ENCODE results near the gene PALD1. TPM values are rescaled to one million over a fixed set of nuclear protein-coding genes. Genes with fewer than 3 reads are reported as not detected.

PALD1 gene
- total and polyA plus RNA-seq, 2 of the 4 experiments (the other 2 are of a cell fraction): 0.12 to 0.18 TPM

DNA sequence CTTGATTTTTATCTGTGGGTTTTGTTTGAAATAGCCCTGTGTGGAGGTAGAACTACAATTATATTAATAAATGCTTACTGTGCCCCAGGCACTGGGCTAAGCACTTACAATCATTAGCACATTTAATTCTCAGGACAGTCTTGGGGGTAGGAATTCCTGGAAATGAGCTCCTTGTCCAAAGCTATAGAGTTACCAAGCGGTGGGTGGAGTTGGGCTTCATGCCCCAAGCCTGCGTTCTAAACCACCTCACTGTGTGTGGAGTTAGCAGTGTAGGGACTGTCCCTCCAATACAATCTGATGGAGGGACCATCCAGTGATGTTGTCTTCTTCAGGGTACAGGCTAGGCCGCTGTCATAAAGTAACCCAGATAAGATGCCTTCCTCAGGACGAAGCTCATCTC is 49.7 kb downstream of the PALD1 start:
- BruUV-seq (replicated peaks): no TSS peak
- Histone ChIP-seq H3K56ac (ENCODE audit: extremely low read depth, insufficient read depth, low read length) (no peak overlapping the region), H4K91ac (ENCODE audit: insufficient read depth, low read depth, low read length) (no peak overlapping the region), H2AK9ac (replicated peaks; ENCODE audit: low read depth, low read length, poor library complexity) (peak overlapping the region; percentile 15), H3K9ac (ENCODE audit: low read depth, low read length) (no peak overlapping the region), H4K5ac (ENCODE audit: low read depth, low read length) (peak overlapping the region; percentile 41; the same call in 1 of the 2 replicates), H4K20me1 (ENCODE audit: insufficient read depth, low read length) (no peaks in the 10 kb centered on the region), H4K8ac (ENCODE audit: low read depth in 2 of 2, low read length in 2 of 2) (peak overlapping the region; percentile 34 to 81; a peak in 1 of 4 replicates), H2AK5ac (ENCODE audit: low read depth, low read length) (no peak overlapping the region), H3K9me3 (ENCODE audit: control insufficient read depth, insufficient read depth, low read length) (no peaks in the 10 kb centered on the region), H3K4me1 (ENCODE audit: control insufficient read depth, insufficient read depth, low read length) (no peaks in the 10 kb centered on the region), H2BK120ac (ENCODE audit: low read depth, low read length) (no peak overlapping the region), H2BK20ac (ENCODE audit: low read depth, low read length) (no peak overlapping the region), H3K23ac (ENCODE audit: low read depth, low read length) (no peak overlapping the region), H3K27ac (ENCODE audit: insufficient read depth, low read length) (no peak overlapping the region), H3K18ac (ENCODE audit: low read depth, low read length) (no peak overlapping the region), H3K4me3 (ENCODE audit: insufficient read depth, low read depth, low read length) (no peak overlapping the region), H3K27me3 (ENCODE audit: control insufficient read depth, insufficient read depth, low read length) (peaks cover 6% of the 10 kb centered on the region; the same call in 1 of the 2 replicates), H3K9me1 (ENCODE audit: insufficient read depth, low read length) (no peaks in the 10 kb centered on the region), H3K4ac (ENCODE audit: low read depth, low read length) (no peak overlapping the region; the same call in 1 of the 2 replicates), H3K36me3 (ENCODE audit: control insufficient read depth, insufficient read depth, low read length) (no peaks in the 10 kb centered on the region), H2BK5ac (ENCODE audit: low read depth, low read length, poor library complexity, severe bottlenecking) (no peak overlapping the region), H3K4me2 (ENCODE audit: low read depth, low read length) (no peak overlapping the region), H3K14ac (replicated peaks; ENCODE audit: low read depth, low read length) (no peak overlapping the region), H3K79me1 (ENCODE audit: low read depth in 1 of 2, low read length in 2 of 2) (no peaks in the 10 kb centered on the region), H2BK15ac (ENCODE audit: low read depth, low read length) (no peak overlapping the region), H2AFZ (replicated peaks; ENCODE audit: low read length, poor library complexity) (peak overlapping the region; percentile 75)
- no peak for ATAC-seq (ENCODE audit: low read depth)
- DNase-seq: no peak
- dilution Hi-C loops (cut with HindIII; ENCODE audit: low sequenced_read_pairs, unreplicated experiment) (no loop called here), in situ Hi-C loops (cut with MboI; ENCODE audit: low sequenced_read_pairs) (loop anchor here (10.0 kb wide), 1 partner anchor 314 kb away; no protein-coding TSS in a partner anchor), intact Hi-C loops (cut with micrococcal nuclease) (no loop called here)
- ChIA-PET POLR2A (ENCODE audit: unreplicated experiment) (no interaction called here), CTCF (no interaction called here)
- WGBS, 2 experiments (ENCODE audit: extremely low coverage in 2 of 2, insufficient read length in 1 of 2): 83% methylated on average over 1 of the region's 4 CpGs; no CpG with 5 or more reads in 1 of the 2 experiments
- TF ChIP-seq CHD1 (IDR thresholded peaks at IDR 0.05; ENCODE audit: low read depth, low read length) (no peak), SMC3 (IDR thresholded peaks at IDR 0.05; ENCODE audit: low read depth, low read length) (no peak)
- TF ChIP-seq, protein P1, sequence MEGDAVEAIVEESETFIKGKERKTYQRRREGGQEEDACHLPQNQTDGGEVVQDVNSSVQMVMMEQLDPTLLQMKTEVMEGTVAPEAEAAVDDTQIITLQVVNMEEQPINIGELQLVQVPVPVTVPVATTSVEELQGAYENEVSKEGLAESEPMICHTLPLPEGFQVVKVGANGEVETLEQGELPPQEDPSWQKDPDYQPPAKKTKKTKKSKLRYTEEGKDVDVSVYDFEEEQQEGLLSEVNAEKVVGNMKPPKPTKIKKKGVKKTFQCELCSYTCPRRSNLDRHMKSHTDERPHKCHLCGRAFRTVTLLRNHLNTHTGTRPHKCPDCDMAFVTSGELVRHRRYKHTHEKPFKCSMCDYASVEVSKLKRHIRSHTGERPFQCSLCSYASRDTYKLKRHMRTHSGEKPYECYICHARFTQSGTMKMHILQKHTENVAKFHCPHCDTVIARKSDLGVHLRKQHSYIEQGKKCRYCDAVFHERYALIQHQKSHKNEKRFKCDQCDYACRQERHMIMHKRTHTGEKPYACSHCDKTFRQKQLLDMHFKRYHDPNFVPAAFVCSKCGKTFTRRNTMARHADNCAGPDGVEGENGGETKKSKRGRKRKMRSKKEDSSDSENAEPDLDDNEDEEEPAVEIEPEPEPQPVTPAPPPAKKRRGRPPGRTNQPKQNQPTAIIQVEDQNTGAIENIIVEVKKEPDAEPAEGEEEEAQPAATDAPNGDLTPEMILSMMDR (conservative IDR thresholded peaks at IDR 0.05; ENCODE audit: low read depth, low read length): no peak

Measured in IMR-90 (cell line).